SK-N-SH (cell line): Measurements from ENCODE around the gene CHCHD3. TPM values are rescaled to one million over a fixed set of nuclear protein-coding genes. Genes with fewer than 3 reads are reported as not detected.

Experiments used
- CTCF ChIA-PET: fragments of 300-600, 350-600 bp; formaldehyde crosslinking; extraction: SDS; loops from one replicate; lab custom pipeline; 2021; lab: Yijun Ruan, JAX
- POLR2A ChIA-PET: fragments of 350-600 bp; sonication (Branson Sonifier 250); formaldehyde crosslinking; extraction: SDS; loops from one replicate; lab custom pipeline; 2020; ENCODE audit warnings: antibody characterized with exemption, inconsistent platforms; lab: Yijun Ruan, JAX
- DNase-seq: peaks from one replicate; pipeline ENCODE4 v3.0.0; 2012
- H2AFZ ChIP-seq: fragments of 200-600 bp; sonication (generic); 2 replicates; pipeline ENCODE4 v1.8.1; 2016; ENCODE audit warnings: antibody characterized with exemption, mild to moderate bottlenecking, low read depth
- H3F3A ChIP-seq: fragments of 200-600 bp; sonication (generic); replicated peaks from 2 replicates; pipeline ENCODE3; 2016; ENCODE audit warnings: antibody characterized with exemption, mild to moderate bottlenecking; ENCODE audit not compliant: insufficient read depth
- H3K27ac ChIP-seq, 2 experiments: fragments of 200-500 bp in 1 of 2; fragments of 200-600 bp in 1 of 2; sonication (Bioruptor generic) in 1 of 2; sonication (generic), shearing (Covaris generic) in 1 of 2; 2 replicates each; pipeline versions ENCODE4 v1.5.1 to v1.6.1; 2014 to 2016; ENCODE audit warnings: low read depth in 2 of 2, inconsistent platforms in 1 of 2, low read length in 1 of 2, mild to moderate bottlenecking in 1 of 2, mixed read lengths in 1 of 2
- H3K27me3 ChIP-seq: fragments of 200-600 bp; sonication (generic), shearing (Covaris generic); 2 replicates; pipeline ENCODE4 v1.6.1; 2016; ENCODE audit warnings: mixed run types; ENCODE audit not compliant: insufficient read depth
- H3K36me3 ChIP-seq, 2 experiments: fragments of 200-500 bp in 1 of 2; fragments of 200-600 bp in 1 of 2; sonication (Bioruptor generic) in 1 of 2; sonication (generic) in 1 of 2; replicated peaks in 1 of 2; 2 replicates each; pipeline versions ENCODE3 to v1.5.1; 2014 to 2016; ENCODE audit warnings: low read length in 1 of 2, mild to moderate bottlenecking in 1 of 2; ENCODE audit not compliant: insufficient read depth in 2 of 2, control insufficient read depth in 1 of 2
- H3K4me1 ChIP-seq, 2 experiments: fragments of 200-500 bp in 1 of 2; fragments of 200-600 bp in 1 of 2; sonication (Bioruptor generic) in 1 of 2; sonication (generic), shearing (Covaris generic) in 1 of 2; 2 replicates each; pipeline versions ENCODE4 v1.5.1 to v1.6.1; 2014 to 2016; ENCODE audit warnings: low read depth in 1 of 2, low read length in 1 of 2, mixed run types in 1 of 2; ENCODE audit not compliant: insufficient read depth in 2 of 2, control insufficient read depth in 1 of 2
- H3K4me2 ChIP-seq: fragments of 200-600 bp; sonication (generic), shearing (Covaris generic); 2 replicates; pipeline ENCODE4 v1.6.1; 2017; ENCODE audit warnings: mixed run types
- H3K4me3 ChIP-seq, 2 experiments: fragments of 200-500 bp in 1 of 2; fragments of 200-600 bp in 1 of 2; sonication (Bioruptor generic) in 1 of 2; sonication (generic), shearing (Covaris generic) in 1 of 2; 2 replicates each; pipeline versions ENCODE4 v1.5.1 to v1.8.1; 2014 to 2016; ENCODE audit warnings: low read depth in 2 of 2, inconsistent platforms in 1 of 2, low read length in 1 of 2, mild to moderate bottlenecking in 1 of 2, mixed read lengths in 1 of 2, moderate library complexity in 1 of 2
- H3K79me2 ChIP-seq: fragments of 200-600 bp; sonication (generic); 2 replicates; pipeline ENCODE4 v1.8.1; 2017; ENCODE audit warnings: mild to moderate bottlenecking; ENCODE audit not compliant: insufficient read depth
- H3K9ac ChIP-seq: fragments of 200-600 bp; sonication (generic); 2 replicates; pipeline ENCODE4 v1.6.1; 2017; ENCODE audit warnings: mixed run types
- H3K9me2 ChIP-seq: fragments of 200-600 bp; sonication (generic); 2 replicates; pipeline ENCODE4 v1.6.1; 2017; ENCODE audit warnings: mixed run types
- H3K9me3 ChIP-seq: fragments of 200-600 bp; sonication (generic); 2 replicates; pipeline ENCODE4 v1.6.1; 2017; ENCODE audit warnings: mixed run types, mild to moderate bottlenecking, moderate library complexity
- H4K20me1 ChIP-seq: fragments of 200-600 bp; sonication (generic); 2 replicates; pipeline ENCODE4 v1.6.1; 2017; ENCODE audit warnings: mild to moderate bottlenecking, mixed run types; ENCODE audit not compliant: insufficient read depth
- CHD2 ChIP-seq: fragments of 150-350 bp; IDR thresholded peaks from 2 replicates; pipeline ENCODE4 v1.6.1; 2018; ENCODE audit warnings: low read length; ENCODE audit not compliant: partially characterized antibody
- EP300 ChIP-seq, 2 experiments: IDR thresholded peaks; 2 replicates each; pipeline versions ENCODE4 v1.4.0 to v1.6.1; 2012; ENCODE audit warnings: borderline replicate concordance in 1 of 2, low read depth in 1 of 2, low read length in 1 of 2
- EZH2phosphoT487 ChIP-seq: fragments of 200-600 bp; sonication (generic); IDR thresholded peaks from 2 replicates; pipeline ENCODE4 v1.6.1; 2017; ENCODE audit warnings: low read depth, mixed run types, mild to moderate bottlenecking, antibody characterized with exemption, moderate library complexity, borderline replicate concordance
- FOXJ3 ChIP-seq: sonication (generic); formaldehyde crosslinking; IDR thresholded peaks from 2 replicates; pipeline ENCODE4 v1.5.1; 2020; ENCODE audit warnings: mild to moderate bottlenecking, missing genetic modification reagents
- FOXM1 ChIP-seq: IDR thresholded peaks from 2 replicates; pipeline ENCODE4 v1.4.0; 2012; ENCODE audit warnings: low read depth, mild to moderate bottlenecking
- GABPA ChIP-seq: IDR thresholded peaks from 2 replicates; pipeline ENCODE4 v1.4.0; 2012; ENCODE audit warnings: low read depth, mild to moderate bottlenecking
- GATA2 ChIP-seq: sonication (generic); formaldehyde crosslinking; IDR thresholded peaks from 2 replicates; pipeline ENCODE4 v1.5.0; 2020; ENCODE audit warnings: mild to moderate bottlenecking, missing genetic modification reagents
- IRF3 ChIP-seq: fragments of 150-350 bp; IDR thresholded peaks from 2 replicates; pipeline ENCODE4 v1.6.1; 2016; ENCODE audit warnings: mild to moderate bottlenecking, low read depth, low read length
- JUND ChIP-seq: IDR thresholded peaks from 2 replicates; pipeline ENCODE4 v1.4.0; 2012
- MAX ChIP-seq: IDR thresholded peaks from 2 replicates; pipeline ENCODE4 v1.4.0; 2012; ENCODE audit warnings: low read depth
- MEF2A ChIP-seq: IDR thresholded peaks from 2 replicates; pipeline ENCODE4 v1.4.0; 2012; ENCODE audit warnings: low read depth, borderline replicate concordance
- NFIC ChIP-seq: IDR thresholded peaks from 2 replicates; pipeline ENCODE4 v1.4.0; 2012; ENCODE audit warnings: borderline replicate concordance
- PBX3 ChIP-seq: IDR thresholded peaks from 2 replicates; pipeline ENCODE4; 2012
- REST ChIP-seq: IDR thresholded peaks from 2 replicates; pipeline ENCODE4 v1.6.1; 2012; ENCODE audit warnings: mild to moderate bottlenecking, low read depth, low read length, moderate library complexity
- RFX5 ChIP-seq: IDR thresholded peaks from 2 replicates; pipeline ENCODE4 v1.6.1; 2012; ENCODE audit warnings: mild to moderate bottlenecking, improper control_type of control experiment, low read length
- RXRA ChIP-seq: IDR thresholded peaks from 2 replicates; pipeline ENCODE4 v1.4.0; 2012; ENCODE audit warnings: low read depth, mild to moderate bottlenecking, borderline replicate concordance
- SMC3 ChIP-seq: IDR thresholded peaks from 2 replicates; pipeline ENCODE4 v1.6.1; 2012; ENCODE audit warnings: low read depth, low read length, improper control_type of control experiment
- TAF1 ChIP-seq: IDR thresholded peaks from 2 replicates; pipeline ENCODE4 v1.6.1; 2012; ENCODE audit warnings: low read depth, mild to moderate bottlenecking, low read length, moderate library complexity, borderline replicate concordance
- TCF12 ChIP-seq: IDR thresholded peaks from 2 replicates; pipeline ENCODE4 v1.4.0; 2012
- TEAD4 ChIP-seq: IDR thresholded peaks from 2 replicates; pipeline ENCODE4 v1.4.0; 2012; ENCODE audit warnings: mild to moderate bottlenecking, borderline replicate concordance; ENCODE audit not compliant: insufficient read depth
- USF2 ChIP-seq: fragments of 150-350 bp; IDR thresholded peaks from 2 replicates; pipeline ENCODE4 v1.6.1; 2017; ENCODE audit warnings: antibody characterized with exemption, low read length, low read depth, borderline replicate concordance
- YY1 ChIP-seq: IDR thresholded peaks from 2 replicates; pipeline ENCODE4 v1.4.0; 2012; ENCODE audit warnings: low read depth, mild to moderate bottlenecking
- WGBS: methylation state at CpG from one replicate; pipeline ENCODE4 v1.1.6; 2017; ENCODE audit warnings: low lambda C conversion rate; 5-methylcytosine and 5-hydroxymethylcytosine counted together
- polyA plus RNA-seq, 3 experiments: library from polyadenylated mRNA; depleted of rRNA; stranded (reverse); fragments of >200 nt; gene quantifications; 2 replicates each; pipeline ENCODE4 v1.2.3, GENCODE V29; 2012

The CHCHD3 gene
- polyA plus RNA-seq, 1 of the 3 experiments (the other 2 are of a cell fraction): 97.1 TPM

- Histone ChIP-seq H3K4me3 (no peak overlapping the region), H3K9me3 (0 out of 2 replicates have a peak, but pooled peaks cover 10% of the 10 kb centered on the region), H3K79me2 (no peaks in the 10 kb centered on the region), H3K4me1 (no peaks in the 10 kb centered on the region; a peak in 1 of 4 replicates), H3K36me3 (no peaks in the 10 kb centered on the region), H4K20me1 (no peaks in the 10 kb centered on the region), H2AFZ (no peak overlapping the region), H3K9me2 (no peaks in the 10 kb centered on the region), H3K4me2 (no peak overlapping the region), H3K9ac (no peak overlapping the region), H3K27me3 (no peaks in the 10 kb centered on the region), H3F3A (no peaks in the 10 kb centered on the region), H3K27ac (no peak overlapping the region)
- WGBS: 84% methylated on average over 2 of the region's 2 CpGs
- TF ChIP-seq GATA2 (CRISPR knock-in tag): no peak
- TF ChIP-seq CHD2: no peak
- ChIA-PET CTCF (no interaction called here), POLR2A (no interaction called here)
- no peak for DNase-seq
These were observed 311.8 kb downstream of the CHCHD3 start for GRCh38 chr7:132770055-132770454.

- no peak overlapping the region for H3K4me3 ChIP-seq
- 0 out of 2 replicates have a peak, but pooled peaks cover 10% of the 10 kb centered on the region for H3K9me3 ChIP-seq
- H3F3A ChIP-seq: no peaks in the 10 kb centered on the region
- H3K4me2 ChIP-seq: no peak overlapping the region
- no peaks in the 10 kb centered on the region for H3K79me2 ChIP-seq
- H3K4me1 ChIP-seq: no peaks in the 10 kb centered on the region; a peak in 1 of 4 replicates
- no peak overlapping the region for H3K27ac ChIP-seq
- no peaks in the 10 kb centered on the region for H3K9me2 ChIP-seq
- TF ChIP-seq RFX5 (no peak), GABPA (no peak), JUND (no peak), YY1 (no peak), EZH2phosphoT487 (no peak), MAX (no peak), FOXM1 (no peak), TCF12 (no peak), EP300 (IDR thresholded peaks at IDR 0.05; ENCODE audit: borderline replicate concordance in 1 of 2, low read depth in 1 of 2, low read length in 1 of 2) (no peak), FOXJ3 (CRISPR knock-in tag) (no peak), TAF1 (no peak), RXRA (no peak), MEF2A (no peak), REST (no peak), PBX3 (no peak), IRF3 (no peak), NFIC (no peak), TEAD4 (no peak), SMC3 (no peak), USF2 (no peak)
- ChIA-PET POLR2A (no interaction called here), CTCF (no interaction called here)
- H3K36me3 ChIP-seq: no peaks in the 10 kb centered on the region
- H3K27me3 ChIP-seq: no peaks in the 10 kb centered on the region
- 47% methylated on average over 2 of the region's 2 CpGs for WGBS
- no peak overlapping the region for H3K9ac ChIP-seq
- DNase-seq: no peak
- H4K20me1 ChIP-seq: no peaks in the 10 kb centered on the region
- H2AFZ ChIP-seq: no peak overlapping the region
These were observed 312.6 kb downstream of the CHCHD3 start for GRCh38 chr7:132769280-132769679.
